HL-60 (cell line): ENCODE results near the gene ADRM1.

ENCODE experiments used
- CTCF ChIP-seq: IDR thresholded peaks from one replicate; pipeline ENCODE4 v1.5.1; 2011; ENCODE audit warnings: low read length, control low read depth, inconsistent platforms; ENCODE audit not compliant: insufficient read depth
- POLR2AphosphoS5 ChIP-seq: IDR thresholded peaks from 2 replicates; pipeline ENCODE4 v1.6.1; 2012; ENCODE audit warnings: low read depth

DNA sequence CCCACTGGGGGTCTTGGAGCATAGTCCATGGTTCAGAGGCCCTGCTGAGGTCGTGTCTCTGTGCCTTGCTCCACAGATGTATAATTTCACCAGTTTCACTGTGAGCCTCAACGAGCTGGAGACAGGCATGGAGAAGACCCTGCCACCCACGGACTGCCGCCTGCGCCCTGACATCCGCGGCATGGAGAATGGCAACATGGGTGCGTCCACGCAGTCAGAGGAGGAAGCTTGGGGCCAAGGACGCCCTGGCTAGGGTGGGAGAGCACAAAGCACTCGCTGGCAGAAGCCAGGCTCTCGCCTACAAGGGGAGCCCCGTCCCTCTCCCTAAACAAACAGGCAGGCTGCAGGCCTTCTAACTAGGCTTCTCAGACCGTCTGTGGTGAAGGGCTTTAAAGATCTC is 13.7 kb upstream of the ADRM1 start:
- TF ChIP-seq POLR2AphosphoS5 (no peak), CTCF (no peak)
